ENCODE results near the gene SFXN5.

SFXN5 gene

DNA sequence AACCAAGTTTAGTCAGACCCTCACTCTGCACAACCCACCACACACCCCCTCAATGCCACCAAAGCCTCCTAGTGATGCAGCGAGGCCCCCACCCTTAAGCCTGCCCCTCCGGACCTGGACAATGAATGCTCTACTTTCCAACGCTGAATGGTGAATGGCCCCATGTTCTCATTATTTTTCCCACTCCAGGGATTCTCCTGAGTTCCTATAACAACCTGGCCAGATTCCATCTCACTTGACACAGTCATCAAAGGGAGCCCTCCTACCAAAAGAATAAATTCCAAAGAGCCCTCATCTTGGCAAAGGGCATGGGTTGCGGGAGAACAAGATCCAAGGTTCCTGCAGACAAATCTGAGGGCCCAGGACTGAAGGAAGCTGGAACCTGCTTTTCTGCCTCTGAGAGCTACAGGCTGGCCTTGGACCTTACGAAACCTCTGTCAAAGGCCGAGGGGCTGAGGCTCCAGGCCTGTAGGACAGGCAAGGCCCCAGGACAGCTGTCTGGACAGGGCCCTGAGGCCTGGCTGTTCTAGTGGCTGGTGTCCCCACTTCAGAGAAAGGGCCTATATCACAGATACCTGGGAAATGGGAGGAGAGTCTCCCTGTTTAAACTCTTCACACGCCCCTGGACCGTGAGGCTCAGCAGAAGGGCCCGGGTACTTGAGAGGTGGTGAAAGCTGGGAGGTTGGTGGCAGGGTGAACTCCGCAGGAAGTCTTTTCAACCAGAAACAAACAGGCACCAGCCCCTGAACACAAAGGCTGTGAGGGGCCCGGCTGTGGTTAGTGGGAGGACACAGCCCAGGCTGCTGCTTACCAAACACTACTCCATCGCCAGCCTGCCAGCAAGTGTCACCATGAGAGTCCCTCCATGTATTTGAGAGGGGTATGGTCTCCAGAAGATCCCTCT, 27.3 kb downstream of the SFXN5 start:
- in situ Hi-C loops (cut with MboI; ENCODE audit: low pct_unique_long_range_greater_than_20kb, low sequenced_read_pairs, unreplicated experiment) = no loop called here
- no peak for DNase-seq (ENCODE audit: low spot score)
- TF ChIP-seq, protein P1, sequence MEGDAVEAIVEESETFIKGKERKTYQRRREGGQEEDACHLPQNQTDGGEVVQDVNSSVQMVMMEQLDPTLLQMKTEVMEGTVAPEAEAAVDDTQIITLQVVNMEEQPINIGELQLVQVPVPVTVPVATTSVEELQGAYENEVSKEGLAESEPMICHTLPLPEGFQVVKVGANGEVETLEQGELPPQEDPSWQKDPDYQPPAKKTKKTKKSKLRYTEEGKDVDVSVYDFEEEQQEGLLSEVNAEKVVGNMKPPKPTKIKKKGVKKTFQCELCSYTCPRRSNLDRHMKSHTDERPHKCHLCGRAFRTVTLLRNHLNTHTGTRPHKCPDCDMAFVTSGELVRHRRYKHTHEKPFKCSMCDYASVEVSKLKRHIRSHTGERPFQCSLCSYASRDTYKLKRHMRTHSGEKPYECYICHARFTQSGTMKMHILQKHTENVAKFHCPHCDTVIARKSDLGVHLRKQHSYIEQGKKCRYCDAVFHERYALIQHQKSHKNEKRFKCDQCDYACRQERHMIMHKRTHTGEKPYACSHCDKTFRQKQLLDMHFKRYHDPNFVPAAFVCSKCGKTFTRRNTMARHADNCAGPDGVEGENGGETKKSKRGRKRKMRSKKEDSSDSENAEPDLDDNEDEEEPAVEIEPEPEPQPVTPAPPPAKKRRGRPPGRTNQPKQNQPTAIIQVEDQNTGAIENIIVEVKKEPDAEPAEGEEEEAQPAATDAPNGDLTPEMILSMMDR (IDR thresholded peaks at IDR 0.05; ENCODE audit: extremely low read depth, insufficient read depth, missing control alignments) = no peak

DNA sequence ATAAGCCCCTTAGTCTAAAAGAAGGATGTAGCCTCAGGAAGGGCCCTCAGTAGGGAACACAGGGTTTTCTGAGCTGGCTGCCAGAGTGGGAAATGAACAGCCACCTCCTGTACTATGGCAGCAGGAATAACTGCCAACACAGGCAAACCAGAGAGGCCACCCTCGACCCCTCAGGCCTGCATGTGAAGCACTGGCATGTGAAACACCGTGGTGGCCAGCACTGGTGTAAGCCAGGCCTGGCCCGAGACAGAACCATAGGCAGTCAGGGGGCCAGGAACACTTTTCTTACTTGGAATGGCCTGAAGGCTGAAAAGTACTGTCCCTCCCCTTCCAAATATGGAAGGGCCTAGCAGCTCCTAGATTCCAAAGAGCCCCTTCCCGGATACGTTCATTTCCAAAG, 28.2 kb downstream of the SFXN5 start:
- DNase-seq (ENCODE audit: low spot score) = no peak
- TF ChIP-seq, protein P1 (IDR thresholded peaks at IDR 0.05; ENCODE audit: extremely low read depth, insufficient read depth, missing control alignments) = no peak
- in situ Hi-C loops (cut with MboI; ENCODE audit: low pct_unique_long_range_greater_than_20kb, low sequenced_read_pairs, unreplicated experiment) = no loop called here

DNA sequence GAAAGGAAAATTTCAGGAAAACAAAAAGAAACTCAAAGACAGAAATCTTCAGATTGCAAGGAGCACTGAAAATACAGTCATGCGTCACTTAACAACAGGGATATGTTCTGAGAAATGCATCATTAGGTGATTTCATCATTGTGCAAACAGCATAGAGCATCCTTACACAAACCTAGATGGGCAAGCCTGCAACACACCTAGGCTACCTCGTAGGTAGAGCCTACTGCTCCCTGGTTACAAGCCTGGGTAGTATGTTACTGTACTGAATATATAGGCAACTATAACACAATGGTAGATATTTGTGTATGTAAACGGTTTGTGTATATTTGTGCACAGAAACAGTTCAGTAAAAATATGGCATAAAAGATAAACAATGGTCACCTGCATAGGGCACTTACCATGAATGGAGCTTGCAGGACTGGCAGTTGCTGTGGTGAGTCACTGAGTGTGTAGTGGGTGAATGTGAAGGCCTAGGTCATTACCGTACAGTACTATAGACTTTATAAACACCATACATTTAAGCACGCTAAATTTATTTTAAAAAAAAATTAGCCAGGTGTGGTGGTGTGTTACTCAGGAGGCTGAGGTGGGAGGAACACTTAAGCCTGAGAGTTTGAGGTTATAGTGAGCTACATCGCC, 33.4 kb downstream of the SFXN5 start:
- DNase-seq (ENCODE audit: low spot score) = no peak
- TF ChIP-seq, protein P1 (IDR thresholded peaks at IDR 0.05; ENCODE audit: extremely low read depth, insufficient read depth, missing control alignments) = no peak
- in situ Hi-C loops (cut with MboI; ENCODE audit: low pct_unique_long_range_greater_than_20kb, low sequenced_read_pairs, unreplicated experiment) = no loop called here

DNA sequence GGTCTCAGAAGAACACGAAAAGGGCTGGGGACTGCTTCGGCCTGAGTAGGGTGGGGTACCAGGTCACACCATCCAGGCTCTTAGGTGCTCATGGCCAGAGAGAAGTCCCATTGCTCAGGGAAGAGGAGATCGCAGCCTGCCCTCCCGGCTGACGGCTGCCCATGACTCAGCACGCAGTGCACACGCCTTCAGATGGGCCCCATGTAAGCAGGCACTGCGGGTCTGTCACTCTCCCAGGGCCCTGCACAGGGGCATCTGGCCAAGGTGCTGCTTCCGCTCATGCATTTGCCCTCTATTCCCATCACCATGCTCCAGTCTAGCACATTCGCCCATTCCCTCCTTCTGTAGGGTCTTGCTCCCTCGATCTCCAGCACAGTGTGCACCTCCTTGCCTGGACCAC, 34.7 kb downstream of the SFXN5 start:
- TF ChIP-seq, protein P1 (IDR thresholded peaks at IDR 0.05; ENCODE audit: extremely low read depth, insufficient read depth, missing control alignments) = no peak
- in situ Hi-C loops (cut with MboI; ENCODE audit: low pct_unique_long_range_greater_than_20kb, low sequenced_read_pairs, unreplicated experiment) = no loop called here
- no peak for DNase-seq (ENCODE audit: low spot score)

DNA sequence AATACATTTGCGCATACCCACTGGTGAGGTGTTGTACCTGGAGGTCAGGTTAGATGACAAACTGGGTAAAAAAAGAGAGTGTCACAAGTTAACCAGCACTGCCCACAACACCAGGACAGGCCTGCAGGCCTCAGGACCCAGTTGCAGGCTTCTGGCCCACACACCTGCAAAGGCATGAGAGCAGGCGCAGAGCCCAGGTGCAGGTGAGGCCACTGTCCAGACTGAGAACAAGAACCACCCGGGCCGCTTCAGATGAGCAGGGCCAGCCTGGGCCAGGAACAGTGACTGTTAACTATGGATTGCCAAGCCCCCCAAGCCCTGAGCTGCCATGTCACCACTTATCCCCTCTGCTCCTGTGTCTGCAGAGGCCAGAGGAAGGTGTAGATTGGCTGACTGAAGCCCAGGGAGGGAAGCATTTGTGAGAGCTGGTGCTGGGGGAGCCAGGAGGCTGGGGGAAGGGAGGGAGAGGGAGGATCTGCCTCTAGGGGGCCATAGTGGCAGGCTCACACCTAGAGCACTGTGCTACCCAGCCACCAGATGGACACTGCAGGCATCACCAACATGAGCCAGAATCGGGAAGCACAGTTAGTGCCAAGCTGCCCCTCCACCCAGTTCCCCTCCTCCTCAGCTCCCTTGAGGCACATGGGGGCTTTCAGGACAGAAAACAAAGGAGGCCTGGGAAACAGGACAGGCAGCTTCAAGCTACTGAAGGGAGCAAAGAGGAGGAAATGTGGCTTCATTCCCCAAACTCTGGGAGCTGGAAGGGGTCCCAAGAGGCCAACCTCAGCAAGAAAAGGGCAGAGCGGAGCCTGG, 35.4 kb downstream of the SFXN5 start:
- DNase-seq (ENCODE audit: low spot score) = no peak
- in situ Hi-C loops (cut with MboI; ENCODE audit: low pct_unique_long_range_greater_than_20kb, low sequenced_read_pairs, unreplicated experiment) = no loop called here
- TF ChIP-seq, protein P1 (IDR thresholded peaks at IDR 0.05; ENCODE audit: extremely low read depth, insufficient read depth, missing control alignments) = no peak

DNA sequence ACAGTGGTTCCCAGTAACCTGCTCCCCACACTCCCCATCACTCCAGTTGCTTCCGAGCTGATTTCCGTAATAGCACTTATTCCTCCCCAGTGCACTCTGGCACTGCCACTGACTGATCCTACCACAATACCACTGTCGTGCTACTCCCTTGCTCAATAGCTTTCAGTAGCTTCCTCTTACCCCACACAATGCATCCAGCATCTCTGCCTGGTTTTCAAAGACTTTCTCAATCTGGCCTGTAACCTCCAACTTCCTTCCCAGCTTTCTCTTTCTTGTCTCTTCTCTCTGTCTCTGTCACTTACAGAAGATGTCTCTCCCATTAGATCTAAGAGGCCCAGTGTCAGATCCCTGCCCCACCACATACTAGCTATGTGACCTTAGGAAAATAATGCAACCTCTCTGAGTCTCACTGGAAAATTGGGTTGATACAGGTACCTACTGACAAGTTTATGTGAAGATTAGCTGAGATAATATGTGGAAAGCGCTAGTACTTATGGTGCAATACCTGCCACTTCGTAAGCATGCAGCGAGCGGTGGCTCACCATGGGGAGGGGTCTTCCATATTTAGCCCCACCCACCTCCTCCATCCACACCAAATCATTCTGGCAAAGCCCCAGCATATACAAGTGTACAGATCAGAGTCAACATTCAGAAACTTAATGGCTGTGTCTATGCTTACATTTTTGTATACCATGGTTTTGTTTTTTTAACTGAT, 36.7 kb downstream of the SFXN5 start:
- in situ Hi-C loops (cut with MboI; ENCODE audit: low pct_unique_long_range_greater_than_20kb, low sequenced_read_pairs, unreplicated experiment) = no loop called here
- no peak for DNase-seq (ENCODE audit: low spot score)
- TF ChIP-seq, protein P1 (IDR thresholded peaks at IDR 0.05; ENCODE audit: extremely low read depth, insufficient read depth, missing control alignments) = no peak
